Right lobe of liver (tissue), 6 donors: Measurements from ENCODE around the gene P4HTM. TPM values are rescaled to one million over a fixed set of nuclear protein-coding genes. Genes with fewer than 3 reads are reported as not detected.

Source experiments
- ATAC-seq, 4 donors: fragments of 200-7000 bp; cut with Tn5 transposase; one replicate each; pipeline ENCODE4 v1.9.1; 2020; ENCODE audit warnings: mild to moderate bottlenecking in 4 of 4, moderate library complexity in 4 of 4
- DNase-seq, 3 donors: peaks; one replicate each; pipeline ENCODE4 v3.0.0-alpha.2; 2020
- H3K27ac ChIP-seq, 3 donors: fragments of 200-600 bp; one replicate each; pipeline ENCODE4 v1.8.0; 2022
- H3K27me3 ChIP-seq, 2 donors: fragments of 200-600 bp; one replicate each; pipeline ENCODE4 v1.8.0; 2022
- H3K36me3 ChIP-seq, 4 donors: fragments of 200-600 bp; sonication (generic) in 1 of 4; one replicate each; pipeline versions ENCODE4 v1.5.1 to v1.8.0; 2017 to 2022; ENCODE audit warnings: control low read depth in 1 of 4
- H3K4me1 ChIP-seq, 4 donors: fragments of 200-600 bp; sonication (generic) in 1 of 4; one replicate each; pipeline versions ENCODE4 v1.5.1 to v1.8.0; 2017 to 2022; ENCODE audit warnings: control low read depth in 1 of 4
- H3K4me3 ChIP-seq, 3 donors: fragments of 200-600 bp; one replicate each; pipeline ENCODE4 v1.8.0; 2022
- H3K9me3 ChIP-seq, 4 donors: fragments of 200-600 bp; sonication (generic) in 1 of 4; one replicate each; pipeline versions ENCODE4 v1.5.1 to v1.8.0; 2017 to 2022; ENCODE audit warnings: control low read depth in 1 of 4
- POLR2A ChIP-seq: fragments of 450-650 bp; IDR thresholded peaks from one replicate; pipeline ENCODE4 v1.6.1; 2017; ENCODE audit warnings: antibody characterized with exemption, mild to moderate bottlenecking
- WGBS: methylation state at CpG from one replicate; pipeline ENCODE4 v1.1.6; 2018; ENCODE audit warnings: low coverage, low lambda C conversion rate; ENCODE audit not compliant: insufficient coverage; ENCODE audit errors: missing lambda C conversion rate; 5-methylcytosine and 5-hydroxymethylcytosine counted together
- intact Hi-C, 2 donors: fragments of 100-400 bp; cut with DNase I; formaldehyde crosslinking; loops; one replicate each; pipeline versions ENCODE4 v1.11.2 to v1.14.1; 2022
- total RNA-seq, 6 experiments: library from RNA; depleted of rRNA in 2 of 6; stranded (reverse); fragments of >200 nt in 2 of 6; fragmentation: NEBNext Ultra II Directional in 3 of 6; extraction: Animal tissue kit (Norgen Biotek cat#: 25700) in 3 of 6; gene quantifications; one replicate each; pipeline versions ENCODE4 v1.1.0 to v1.2.4, GENCODE V29; 2016 to 2023
- TF ChIP-seq, protein P1 (sequence below), 4 donors: fragments of 200-600 bp in 3 of 4; fragments of 450-650 bp in 1 of 4; IDR thresholded peaks; one replicate each; pipeline versions ENCODE4 v1.5.1 to v1.8.0; 2016 to 2022; ENCODE audit warnings: antibody characterized with exemption in 4 of 4, mild to moderate bottlenecking in 2 of 4
- donor health status: DM: no; HTN: yes; CAD: no.
- donor health status: DM: no; HTN: no; CAD: no.
- donor health status: DM: no; HTN: no; CAD: no.
- donor health status: DM: no; HTN: yes; CAD: no.
- donor health status: DM: no; HTN: yes; CAD: no.

Gene P4HTM
- total RNA-seq, 6 experiments from 2014 or later = 7.7 to 19.2 (median 11.1) TPM

DNA sequence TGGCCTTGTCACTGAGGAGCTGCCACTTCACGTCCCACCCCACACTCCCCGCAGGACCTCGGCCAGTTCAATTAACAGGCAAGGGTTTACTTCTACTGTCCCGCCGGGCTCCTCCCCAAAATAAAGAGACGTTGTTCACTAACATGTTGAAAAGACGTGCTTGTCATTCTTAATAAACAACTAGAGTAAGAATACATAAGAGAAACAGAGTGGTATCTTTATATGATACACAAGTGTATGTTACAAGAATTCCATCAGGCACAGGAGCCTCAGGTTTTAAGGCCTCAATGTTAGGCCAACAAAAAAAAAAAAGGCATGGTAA lies 39.5 kb downstream of the P4HTM start:
- peak overlapping the region in 2 of 3 donors; percentile 60 to 74 for H3K4me3 ChIP-seq
- H3K4me1 ChIP-seq = peaks cover 0 to 9% (median 4%) of the 10 kb centered on the region in 4 donors
- 3% methylated on average over 6 of the region's 7 CpGs for WGBS
- DNase-seq (no peak), ATAC-seq (no peak)
- no peaks in the 10 kb centered on the region for H3K9me3 ChIP-seq
- peaks cover 0 to 50% (median 19%) of the 10 kb centered on the region in 4 donors for H3K36me3 ChIP-seq
- intact Hi-C loops = no loop called here
- TF ChIP-seq, protein P1, sequence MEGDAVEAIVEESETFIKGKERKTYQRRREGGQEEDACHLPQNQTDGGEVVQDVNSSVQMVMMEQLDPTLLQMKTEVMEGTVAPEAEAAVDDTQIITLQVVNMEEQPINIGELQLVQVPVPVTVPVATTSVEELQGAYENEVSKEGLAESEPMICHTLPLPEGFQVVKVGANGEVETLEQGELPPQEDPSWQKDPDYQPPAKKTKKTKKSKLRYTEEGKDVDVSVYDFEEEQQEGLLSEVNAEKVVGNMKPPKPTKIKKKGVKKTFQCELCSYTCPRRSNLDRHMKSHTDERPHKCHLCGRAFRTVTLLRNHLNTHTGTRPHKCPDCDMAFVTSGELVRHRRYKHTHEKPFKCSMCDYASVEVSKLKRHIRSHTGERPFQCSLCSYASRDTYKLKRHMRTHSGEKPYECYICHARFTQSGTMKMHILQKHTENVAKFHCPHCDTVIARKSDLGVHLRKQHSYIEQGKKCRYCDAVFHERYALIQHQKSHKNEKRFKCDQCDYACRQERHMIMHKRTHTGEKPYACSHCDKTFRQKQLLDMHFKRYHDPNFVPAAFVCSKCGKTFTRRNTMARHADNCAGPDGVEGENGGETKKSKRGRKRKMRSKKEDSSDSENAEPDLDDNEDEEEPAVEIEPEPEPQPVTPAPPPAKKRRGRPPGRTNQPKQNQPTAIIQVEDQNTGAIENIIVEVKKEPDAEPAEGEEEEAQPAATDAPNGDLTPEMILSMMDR (IDR thresholded peaks at IDR 0.05) = no peak
- no peak for TF ChIP-seq POLR2A
- H3K27me3 ChIP-seq = no peaks in the 10 kb centered on the region
- H3K27ac ChIP-seq = peak overlapping the region; percentile 59 to 82 (median 66)

GRCh38 chr3:49030321-49030720 lies 40.3 kb downstream of the P4HTM start:
- DNase-seq = no peak
- intact Hi-C loops = no loop called here
- Histone ChIP-seq H3K4me3 (no peak overlapping the region), H3K36me3 (peaks cover 0 to 50% (median 15%) of the 10 kb centered on the region in 4 donors), H3K27me3 (no peaks in the 10 kb centered on the region), H3K4me1 (peaks cover 0 to 9% (median 4%) of the 10 kb centered on the region in 4 donors), H3K9me3 (no peaks in the 10 kb centered on the region), H3K27ac (no peak overlapping the region)
- TF ChIP-seq, protein P1 (IDR thresholded peaks at IDR 0.05) = no peak
- no peak for TF ChIP-seq POLR2A
- no peak for ATAC-seq
- 72% methylated on average over 4 of the region's 6 CpGs for WGBS

GRCh38 chr3:49032646-49033304 lies 42.7 kb downstream of the P4HTM start:
- no peak for TF ChIP-seq POLR2A
- TF ChIP-seq, protein P1 (IDR thresholded peaks at IDR 0.05) = no peak
- DNase-seq (no peak), ATAC-seq (no peak)
- WGBS = 84% methylated on average over 6 of the region's 6 CpGs
- Histone ChIP-seq H3K9me3 (no peaks in the 10 kb centered on the region), H3K4me1 (peaks cover 0 to 9% (median 4%) of the 10 kb centered on the region in 4 donors), H3K27ac (no peak overlapping the region), H3K4me3 (no peak overlapping the region), H3K27me3 (no peaks in the 10 kb centered on the region), H3K36me3 (peaks cover 0 to 45% (median 9%) of the 10 kb centered on the region in 4 donors)
- intact Hi-C loops = no loop called here

- H3K27ac ChIP-seq = no peak overlapping the region
- TF ChIP-seq, protein P1 (IDR thresholded peaks at IDR 0.05) = no peak
- TF ChIP-seq POLR2A = no peak
- H3K9me3 ChIP-seq = no peaks in the 10 kb centered on the region
- no peak overlapping the region for H3K4me3 ChIP-seq
- H3K4me1 ChIP-seq = no peaks in the 10 kb centered on the region
- DNase-seq = no peak
- no peak for ATAC-seq
- intact Hi-C loops = no loop called here
- H3K36me3 ChIP-seq = peaks cover 0 to 58% (median 9%) of the 10 kb centered on the region in 4 donors
- H3K27me3 ChIP-seq = no peaks in the 10 kb centered on the region
- WGBS = 67% methylated on average over 1 of the region's 2 CpGs
These were observed 44.6 kb downstream of the P4HTM start for GRCh38 chr3:49034650-49035049.
